A549 treated with ZK216348 at 1 μM for 4 hours (cell line): Measurements from ENCODE around the gene KRTAP2-1. TPM values are rescaled to one million over a fixed set of nuclear protein-coding genes. Genes with fewer than 3 reads are reported as not detected.

Experiments
- total RNA-seq: library from RNA; stranded (reverse); fragments of 200-300 nt; extraction: Qiagen RNA extraction; gene quantifications from 5 replicates; pipeline ENCODE4 v1.2.3, GENCODE V29; 2022; ENCODE audit warnings: low read depth

Gene KRTAP2-1, protein sequence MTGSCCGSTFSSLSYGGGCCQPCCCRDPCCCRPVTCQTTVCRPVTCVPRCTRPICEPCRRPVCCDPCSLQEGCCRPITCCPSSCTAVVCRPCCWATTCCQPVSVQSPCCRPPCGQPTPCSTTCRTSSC
- total RNA-seq = not detected in 5 replicates

DNA sequence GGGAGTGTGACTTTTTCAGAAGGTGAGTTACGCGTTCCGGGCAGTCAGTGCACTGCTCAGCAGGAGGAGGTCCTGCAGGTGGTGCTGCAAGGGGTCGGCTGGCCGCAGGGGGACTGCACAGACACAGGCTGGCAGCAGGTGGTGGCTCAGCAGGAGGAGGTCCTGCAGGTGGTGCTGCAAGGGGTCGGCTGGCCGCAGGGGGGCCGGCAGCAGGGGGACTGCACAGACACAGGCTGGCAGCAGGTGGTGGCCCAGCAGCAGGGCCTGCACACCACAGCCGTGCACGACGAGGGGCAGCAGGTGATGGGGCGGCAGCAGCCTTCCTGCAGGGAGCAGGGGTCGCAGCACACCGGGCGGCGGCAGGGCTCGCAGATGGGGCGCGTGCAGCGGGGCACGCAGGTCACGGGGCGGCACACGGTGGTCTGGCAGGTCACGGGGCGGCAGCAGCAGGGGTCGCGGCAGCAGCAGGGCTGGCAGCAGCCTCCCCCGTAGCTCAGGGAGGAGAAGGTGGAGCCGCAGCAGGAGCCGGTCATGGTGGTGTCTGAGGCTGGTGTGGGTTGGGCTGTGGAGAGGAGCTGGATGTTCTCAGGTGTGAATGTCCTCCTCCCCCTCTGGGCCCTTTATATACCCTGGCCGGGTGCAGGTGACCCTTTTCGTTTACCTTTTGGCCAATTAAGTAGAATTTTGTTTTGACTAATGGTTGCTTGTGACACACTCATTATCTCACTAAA lies at the start of gene KRTAP2-1:
KRTAP2-1 (minus strand) TSS at position 582 of the 731 bp plus-strand sequence; CDS start at position 533, 49 bp downstream.

GRCh38 chr17:41084100-41084856 lies 37.2 kb upstream of the KRTAP2-1 start, which contains the start of gene KRTAP4-7:
Gene KRTAP4-7 (plus strand): TSS chr17:41084150. CDS start chr17:41084207, 57 bp downstream.

GRCh38 chr17:41065829-41066624 lies 18.9 kb upstream of the KRTAP2-1 start, which contains the start of gene KRTAP2-4:
Gene KRTAP2-4 (minus strand): TSS chr17:41065879. CDS start chr17:41065845, 34 bp downstream.

GRCh38 chr17:41060052-41060604 lies 13.0 kb upstream of the KRTAP2-1 start, which contains the start of gene KRTAP2-3:
Gene KRTAP2-3 (minus strand): TSS chr17:41060114. CDS start chr17:41060050, 64 bp downstream.

GRCh38 chr17:41055130-41055529 lies 8.0 kb upstream of the KRTAP2-1 start, which contains the start of gene KRTAP2-2:
Gene KRTAP2-2 (minus strand): TSS chr17:41055230. CDS start chr17:41055211, 19 bp downstream.

DNA sequence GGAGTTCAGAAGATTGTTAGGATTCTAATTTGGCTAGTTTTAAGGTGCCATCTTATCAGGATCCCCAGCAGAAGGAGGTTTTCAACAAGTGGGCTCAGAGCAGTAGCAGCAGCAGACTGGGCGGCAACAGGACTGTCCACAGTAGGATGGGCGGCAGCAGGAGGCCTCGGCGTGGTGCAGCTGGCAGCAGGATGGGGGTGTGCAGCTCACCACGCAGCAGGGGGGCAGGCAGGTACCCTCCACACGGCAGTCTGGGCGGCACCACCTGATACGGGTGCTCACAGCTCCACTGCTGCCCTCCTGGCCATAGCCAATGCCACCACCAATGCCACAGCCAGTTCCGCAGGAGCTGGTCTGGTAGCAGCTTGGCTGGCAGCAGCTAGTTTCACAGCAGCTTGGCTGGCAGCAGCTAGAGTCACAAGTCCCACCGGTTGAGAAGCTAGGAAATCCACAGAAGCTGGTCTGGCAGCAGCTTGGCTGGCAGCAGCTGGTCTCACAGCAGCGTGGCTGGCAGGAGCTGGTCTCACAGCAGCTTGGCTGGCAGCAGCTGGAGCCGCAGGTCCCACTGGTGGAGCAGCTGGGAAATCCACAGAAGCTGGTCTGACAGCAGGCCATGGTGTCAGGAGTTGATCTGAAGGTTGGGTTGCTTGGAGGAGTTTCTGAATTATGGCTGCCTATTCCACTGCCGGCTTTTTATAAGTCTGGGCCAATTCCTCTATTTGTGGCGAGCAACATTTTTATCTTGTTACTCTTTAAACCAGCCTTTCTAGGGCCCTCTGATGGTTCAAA lies 6.1 kb downstream of the KRTAP2-1 start, which contains the start of gene KRTAP1-1:
KRTAP1-1 (minus strand) TSS at position 668 of the 789 bp plus-strand sequence; CDS start at position 615, 53 bp downstream.

GRCh38 chr17:41034346-41034935 lies 12.7 kb downstream of the KRTAP2-1 start, which contains the start of gene KRTAP1-3:
Gene KRTAP1-3 (minus strand): TSS chr17:41034874. CDS start chr17:41034821, 53 bp downstream.

GRCh38 chr17:41029633-41030245 lies 17.4 kb downstream of the KRTAP2-1 start, which contains the start of gene KRTAP1-4:
Gene KRTAP1-4 (minus strand): TSS chr17:41030195. CDS start chr17:41030078, 117 bp downstream.

DNA sequence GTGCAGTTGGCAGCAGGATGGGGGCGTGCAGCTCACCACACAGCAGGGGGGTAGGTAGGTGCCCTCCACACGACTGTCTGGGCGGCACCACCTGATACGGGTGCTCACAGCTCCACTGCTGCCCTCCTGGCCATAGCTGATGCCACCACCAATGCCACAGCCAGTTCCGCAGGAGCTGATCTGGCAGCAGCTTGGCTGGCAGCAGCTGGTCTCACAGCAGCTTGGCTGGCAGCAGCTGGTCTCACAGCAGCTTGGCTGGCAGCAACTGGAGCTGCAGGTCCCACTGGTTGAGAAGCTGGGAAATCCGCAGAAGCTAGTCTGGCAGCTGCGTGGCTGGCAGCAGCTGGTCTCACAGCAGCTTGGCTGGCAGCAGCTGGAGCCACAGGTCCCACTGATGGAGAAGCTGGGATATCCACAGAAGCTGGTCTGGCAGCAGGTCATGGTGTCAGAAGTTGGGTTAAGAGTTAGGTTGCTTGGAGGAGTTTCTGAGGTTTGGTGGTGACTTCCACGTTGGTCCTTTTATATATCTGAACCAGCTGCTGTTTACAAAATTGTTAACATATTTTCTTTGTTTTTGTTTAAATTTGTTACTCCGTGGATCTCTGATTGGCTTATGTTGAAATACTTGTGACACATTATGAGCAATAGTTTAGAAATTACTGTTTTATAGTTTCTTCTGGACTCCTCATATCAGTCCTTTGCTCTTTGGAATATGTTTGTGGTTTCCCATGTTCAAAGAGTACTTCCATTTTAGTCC lies 20.2 kb downstream of the KRTAP2-1 start, which contains the start of gene KRTAP1-5:
KRTAP1-5 (minus strand) TSS at position 494 of the 757 bp plus-strand sequence; CDS start at position 441, 53 bp downstream.

DNA sequence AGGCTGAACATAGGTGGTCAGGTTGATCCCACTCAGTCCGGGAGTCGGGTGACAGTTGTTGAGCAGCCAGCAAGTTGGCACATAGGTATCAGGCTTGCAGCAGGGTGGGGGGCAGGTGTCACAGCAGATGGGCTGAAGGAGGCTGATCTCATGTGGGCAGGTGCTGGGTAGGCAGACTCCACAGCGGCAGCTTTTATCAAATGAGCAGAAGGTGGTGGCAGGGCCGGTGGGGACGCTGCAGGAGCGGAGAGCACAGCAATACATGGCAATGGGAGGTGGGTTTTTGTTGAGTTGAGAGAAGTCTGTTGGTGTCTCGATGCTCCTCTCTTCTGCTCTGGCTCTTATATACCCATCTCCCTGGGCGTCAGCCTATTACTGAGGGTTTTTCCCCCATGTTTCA lies 38.3 kb downstream of the KRTAP2-1 start, which contains the start of gene KRTAP3-1:
KRTAP3-1 (minus strand) TSS at position 318 of the 400 bp plus-strand sequence; CDS start at position 264, 54 bp downstream.

DNA sequence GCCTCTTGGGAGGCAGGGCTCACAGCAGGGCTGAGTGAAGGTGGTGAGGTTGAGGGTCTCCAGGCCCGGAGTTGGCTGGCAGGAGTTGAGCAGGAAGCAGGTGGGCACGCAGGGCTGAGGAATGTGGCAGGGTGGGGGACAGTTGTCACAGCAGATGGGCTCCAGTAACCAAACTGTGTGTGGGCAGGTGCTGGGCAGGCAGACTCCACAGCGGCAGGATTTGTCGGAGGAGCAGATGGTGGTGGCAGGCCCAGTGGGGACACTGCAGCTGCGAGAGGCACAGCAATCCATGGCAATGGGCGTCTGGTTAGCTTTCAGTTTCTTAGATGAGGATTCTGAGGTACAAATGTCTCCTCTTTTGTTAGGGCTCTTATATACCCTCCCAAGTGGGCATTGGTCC lies 47.6 kb downstream of the KRTAP2-1 start, which contains the start of gene KRTAP3-2:
KRTAP3-2 (minus strand) TSS at position 344 of the 400 bp plus-strand sequence; CDS start at position 291, 53 bp downstream.

Other genes starting within 250 kb of the KRTAP2-1 start
- gene KRT28, start 247.4 kb downstream of the KRTAP2-1 start, total RNA-seq = not detected in 5 replicates
- gene KRT10, start 224.7 kb downstream of the KRTAP2-1 start, total RNA-seq = 99.6 to 118 TPM (median 105 TPM) in 5 replicates
- gene KRT12, start 180.1 kb downstream of the KRTAP2-1 start, total RNA-seq = not detected in 5 replicates
- gene KRT20, start 162.1 kb downstream of the KRTAP2-1 start, total RNA-seq = 0.18 to 0.61 TPM (median 0.31 TPM) in 5 replicates
- 0.08 to 0.31 TPM (median 0.18 TPM) in 3 of 5 replicates, not detected in the others for gene KRT23, start 109.7 kb downstream of the KRTAP2-1 start, total RNA-seq
- gene KRT39, start 80.4 kb downstream of the KRTAP2-1 start, total RNA-seq = not detected in 5 replicates
- gene KRT40, start 63.0 kb downstream of the KRTAP2-1 start, total RNA-seq = not detected in 5 replicates
- gene KRTAP3-3, start 53.2 kb downstream of the KRTAP2-1 start, total RNA-seq = not detected in 5 replicates
- gene KRTAP3-2, start 47.4 kb downstream of the KRTAP2-1 start, total RNA-seq = not detected in 5 replicates
- gene KRTAP3-1, start 38.2 kb downstream of the KRTAP2-1 start, total RNA-seq = not detected in 5 replicates
- gene KRTAP1-5, start 20.1 kb downstream of the KRTAP2-1 start, total RNA-seq = not detected in 5 replicates
- not detected in 5 replicates for gene KRTAP1-4, start 17.1 kb downstream of the KRTAP2-1 start, total RNA-seq
- gene KRTAP1-3, start 12.4 kb downstream of the KRTAP2-1 start, total RNA-seq = not detected in 5 replicates
- gene KRTAP1-1, start 5.9 kb downstream of the KRTAP2-1 start, total RNA-seq = not detected in 5 replicates
- not detected in 5 replicates for gene KRTAP2-2, start 7.9 kb upstream of the KRTAP2-1 start, total RNA-seq
- gene KRTAP2-3, start 12.8 kb upstream of the KRTAP2-1 start, total RNA-seq = not detected in 5 replicates
- not detected in 5 replicates for gene KRTAP2-4, start 18.6 kb upstream of the KRTAP2-1 start, total RNA-seq
- gene KRTAP4-7, start 36.8 kb upstream of the KRTAP2-1 start, total RNA-seq = not detected in 5 replicates
- not detected in 5 replicates for gene KRTAP4-8, start 50.8 kb upstream of the KRTAP2-1 start, total RNA-seq
- gene KRTAP4-16, start 54.9 kb upstream of the KRTAP2-1 start, total RNA-seq = not detected in 5 replicates
- gene KRTAP4-9, start 58.1 kb upstream of the KRTAP2-1 start, total RNA-seq = not detected in 5 replicates
- not detected in 5 replicates for gene KRTAP4-11, start 71.1 kb upstream of the KRTAP2-1 start, total RNA-seq
- gene KRTAP4-12, start 76.9 kb upstream of the KRTAP2-1 start, total RNA-seq = not detected in 5 replicates
- not detected in 5 replicates for gene KRTAP4-6, start 93.2 kb upstream of the KRTAP2-1 start, total RNA-seq
- not detected in 5 replicates for gene KRTAP4-5, start 102.5 kb upstream of the KRTAP2-1 start, total RNA-seq
- not detected in 5 replicates for gene KRTAP4-4, start 113.4 kb upstream of the KRTAP2-1 start, total RNA-seq
- gene KRTAP4-3, start 120.9 kb upstream of the KRTAP2-1 start, total RNA-seq = not detected in 5 replicates
- not detected in 5 replicates for gene KRTAP4-2, start 130.9 kb upstream of the KRTAP2-1 start, total RNA-seq
- 0.32 TPM in 1 of 5 replicates, not detected in the others for gene KRTAP4-1, start 137.6 kb upstream of the KRTAP2-1 start, total RNA-seq
- not detected in 5 replicates for gene KRTAP9-1, start 142.6 kb upstream of the KRTAP2-1 start, total RNA-seq
- gene KRTAP9-2, start 179.3 kb upstream of the KRTAP2-1 start, total RNA-seq = not detected in 5 replicates
- gene KRTAP9-3, start 185.1 kb upstream of the KRTAP2-1 start, total RNA-seq = not detected in 5 replicates
- not detected in 5 replicates for gene KRTAP9-8, start 190.7 kb upstream of the KRTAP2-1 start, total RNA-seq
- gene KRTAP9-4, start 202.4 kb upstream of the KRTAP2-1 start, total RNA-seq = not detected in 5 replicates
- gene KRTAP9-9, start 208.1 kb upstream of the KRTAP2-1 start, total RNA-seq = not detected in 5 replicates
- not detected in 5 replicates for gene KRTAP9-6, start 218.1 kb upstream of the KRTAP2-1 start, total RNA-seq
- not detected in 5 replicates for gene KRTAP9-7, start 228.4 kb upstream of the KRTAP2-1 start, total RNA-seq